Astrocyte (in vitro differentiated cells and primary cell): ENCODE results near the gene TATDN2. TPM values are rescaled to one million over a fixed set of nuclear protein-coding genes. Genes with fewer than 3 reads are reported as not detected.

ENCODE experiments used
- DNase-seq: peaks from one replicate; pipeline ENCODE4 v3.0.0-alpha.2; 2010; ENCODE audit warnings: low read depth
- FAIRE-seq: peaks from 2 replicates; lab custom pipeline; 2011; peaks lifted over from hg19 to GRCh38; lab: Jason Lieb, UNC
- H2AFZ ChIP-seq: 2 replicates; pipeline ENCODE4 v1.6.0; 2012; ENCODE audit warnings: low read depth, low read length, inconsistent platforms
- H3K27ac ChIP-seq: 2 replicates; pipeline ENCODE4 v1.5.1; 2011; ENCODE audit warnings: low read depth, low read length, inconsistent platforms
- H3K27me3 ChIP-seq: 2 replicates; pipeline ENCODE4 v1.6.0; 2011; ENCODE audit warnings: low read length, inconsistent platforms; ENCODE audit not compliant: insufficient read depth
- H3K36me3 ChIP-seq: 2 replicates; pipeline ENCODE4 v1.5.1; 2011; ENCODE audit warnings: low read length, inconsistent platforms; ENCODE audit not compliant: insufficient read depth
- H3K4me1 ChIP-seq: 2 replicates; pipeline ENCODE4 v1.5.1; 2011; ENCODE audit warnings: low read length, inconsistent platforms; ENCODE audit not compliant: insufficient read depth
- H3K4me2 ChIP-seq: 2 replicates; pipeline ENCODE4 v1.6.0; 2012; ENCODE audit warnings: low read length, inconsistent platforms
- H3K4me3 ChIP-seq: 2 replicates; pipeline ENCODE4 v1.5.1; 2011; ENCODE audit warnings: low read depth, mild to moderate bottlenecking, low read length, inconsistent platforms; ENCODE audit not compliant: insufficient read depth
- H3K79me2 ChIP-seq: 2 replicates; pipeline ENCODE4 v1.6.0; 2012; ENCODE audit warnings: mild to moderate bottlenecking, low read length, inconsistent platforms; ENCODE audit not compliant: insufficient read depth
- H3K9ac ChIP-seq: 2 replicates; pipeline ENCODE4 v1.6.0; 2012; ENCODE audit warnings: mild to moderate bottlenecking, low read length, inconsistent platforms
- H3K9me3 ChIP-seq: 2 replicates; pipeline ENCODE4 v1.5.1; 2012; ENCODE audit warnings: low read depth, mild to moderate bottlenecking, low read length, inconsistent platforms; ENCODE audit not compliant: insufficient read depth
- H4K20me1 ChIP-seq: 2 replicates; pipeline ENCODE4 v1.6.0; 2012; ENCODE audit warnings: low read length, inconsistent platforms; ENCODE audit not compliant: insufficient read depth
- H3K27ac Mint-ChIP-seq: one replicate; pipeline ENCODE4 v1.8.0; 2021; ENCODE audit warnings: mild to moderate bottlenecking, mixed read lengths; ENCODE audit not compliant: unreplicated experiment
- H3K27me3 Mint-ChIP-seq: one replicate; pipeline ENCODE4 v1.8.0; 2021; ENCODE audit warnings: low read depth, mixed read lengths; ENCODE audit not compliant: unreplicated experiment
- H3K36me3 Mint-ChIP-seq: one replicate; pipeline ENCODE4 v1.8.0; 2021; ENCODE audit warnings: low read depth, mixed read lengths; ENCODE audit not compliant: unreplicated experiment
- H3K4me1 Mint-ChIP-seq: one replicate; pipeline ENCODE4 v1.8.0; 2021; ENCODE audit warnings: low read depth, mixed read lengths; ENCODE audit not compliant: unreplicated experiment
- H3K4me3 Mint-ChIP-seq: one replicate; pipeline ENCODE4 v1.8.0; 2021; ENCODE audit warnings: mild to moderate bottlenecking, moderate library complexity, mixed read lengths; ENCODE audit not compliant: unreplicated experiment
- H3K9me3 Mint-ChIP-seq: one replicate; pipeline ENCODE4 v1.8.0; 2021; ENCODE audit warnings: mild to moderate bottlenecking, mixed read lengths; ENCODE audit not compliant: unreplicated experiment
- EZH2 ChIP-seq: IDR thresholded peaks from 2 replicates; pipeline ENCODE4 v1.6.1; 2012; ENCODE audit warnings: mild to moderate bottlenecking, low read length, inconsistent platforms; ENCODE audit not compliant: insufficient read depth
- total RNA-seq: library from RNA; stranded (reverse); gene quantifications from 2 replicates; pipeline ENCODE4 v1.2.1, GENCODE V29; 2021
- TF ChIP-seq, protein P1 (sequence below): IDR thresholded peaks from 2 replicates; pipeline ENCODE4 v1.5.1; 2011; ENCODE audit warnings: low read depth, mild to moderate bottlenecking, inconsistent platforms, low read length, moderate library complexity; ENCODE audit not compliant: insufficient read depth

TATDN2 gene
- total RNA-seq, 1 donor from 2014 or later: 29.5 TPM

DNA sequence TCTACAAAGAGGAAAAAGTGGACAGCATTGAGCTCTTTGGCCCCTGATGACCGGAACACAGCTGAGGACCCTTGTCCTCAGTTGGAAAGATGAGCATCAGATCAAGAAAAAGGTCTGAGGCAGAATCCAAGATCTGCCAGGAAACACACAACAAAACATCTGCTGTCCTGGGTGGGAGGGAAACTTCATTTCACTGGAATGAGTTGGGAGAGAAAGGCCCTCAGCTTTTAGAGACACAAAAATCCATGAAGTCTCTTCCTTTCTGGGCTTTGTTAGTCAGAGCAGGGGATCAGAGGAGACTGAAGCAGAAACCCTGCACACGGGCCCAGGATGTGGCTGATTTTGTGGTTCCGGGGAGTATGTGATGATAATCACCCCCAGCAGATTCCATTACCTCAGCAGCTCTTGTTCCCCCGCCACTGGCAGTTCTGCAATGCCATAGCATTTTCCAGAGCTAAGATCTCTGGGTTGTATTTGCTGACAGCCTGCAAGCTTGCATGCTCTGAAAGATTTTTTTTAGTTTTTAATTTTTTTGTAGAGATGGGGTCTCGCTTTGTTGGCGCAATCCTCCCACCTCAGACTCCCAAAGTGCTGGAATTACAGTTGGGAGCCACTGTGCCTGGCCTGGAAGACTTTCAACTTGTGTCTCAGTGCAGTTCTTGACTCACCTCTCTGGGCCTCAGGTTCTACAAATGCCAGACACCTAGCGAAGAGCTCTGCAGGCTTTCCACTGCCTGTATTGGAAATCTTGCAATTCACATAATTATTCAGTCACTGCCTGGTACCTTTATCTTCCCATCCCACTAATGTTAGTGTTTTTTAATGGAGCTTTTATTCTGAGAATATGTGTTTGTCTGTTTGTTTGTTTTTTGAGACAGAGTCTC, 5.8 kb upstream of the TATDN2 start:
- Histone ChIP-seq H3K36me3 (no peaks in the 10 kb centered on the region), H3K4me2 (peak overlapping the region; percentile 35), H3K9me3 (peaks cover 4% of the 10 kb centered on the region), H3K9ac (peak overlapping the region; percentile 37), H3K4me1 (peaks cover 9% of the 10 kb centered on the region), H4K20me1 (no peaks in the 10 kb centered on the region), H3K79me2 (no peaks in the 10 kb centered on the region), H3K27ac (peak overlapping the region; percentile 45), H3K4me3 (no peak overlapping the region), H2AFZ (peak overlapping the region; percentile 9), H3K27me3 (no peaks in the 10 kb centered on the region)
- DNase-seq: peak; percentile 80
- FAIRE-seq: peak; percentile 29
- H3K4me1 Mint-ChIP-seq: peaks cover 19% of the 10 kb centered on the region
- TF ChIP-seq, protein P1, sequence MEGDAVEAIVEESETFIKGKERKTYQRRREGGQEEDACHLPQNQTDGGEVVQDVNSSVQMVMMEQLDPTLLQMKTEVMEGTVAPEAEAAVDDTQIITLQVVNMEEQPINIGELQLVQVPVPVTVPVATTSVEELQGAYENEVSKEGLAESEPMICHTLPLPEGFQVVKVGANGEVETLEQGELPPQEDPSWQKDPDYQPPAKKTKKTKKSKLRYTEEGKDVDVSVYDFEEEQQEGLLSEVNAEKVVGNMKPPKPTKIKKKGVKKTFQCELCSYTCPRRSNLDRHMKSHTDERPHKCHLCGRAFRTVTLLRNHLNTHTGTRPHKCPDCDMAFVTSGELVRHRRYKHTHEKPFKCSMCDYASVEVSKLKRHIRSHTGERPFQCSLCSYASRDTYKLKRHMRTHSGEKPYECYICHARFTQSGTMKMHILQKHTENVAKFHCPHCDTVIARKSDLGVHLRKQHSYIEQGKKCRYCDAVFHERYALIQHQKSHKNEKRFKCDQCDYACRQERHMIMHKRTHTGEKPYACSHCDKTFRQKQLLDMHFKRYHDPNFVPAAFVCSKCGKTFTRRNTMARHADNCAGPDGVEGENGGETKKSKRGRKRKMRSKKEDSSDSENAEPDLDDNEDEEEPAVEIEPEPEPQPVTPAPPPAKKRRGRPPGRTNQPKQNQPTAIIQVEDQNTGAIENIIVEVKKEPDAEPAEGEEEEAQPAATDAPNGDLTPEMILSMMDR: no peak
- TF ChIP-seq EZH2: no peak
- H3K36me3 Mint-ChIP-seq: peaks cover 4% of the 10 kb centered on the region
- H3K4me3 Mint-ChIP-seq: peak overlapping the region; percentile 13
- H3K27me3 Mint-ChIP-seq: no peaks in the 10 kb centered on the region
- H3K27ac Mint-ChIP-seq: peak overlapping the region; percentile 93
- H3K9me3 Mint-ChIP-seq: peaks cover 15% of the 10 kb centered on the region

DNA sequence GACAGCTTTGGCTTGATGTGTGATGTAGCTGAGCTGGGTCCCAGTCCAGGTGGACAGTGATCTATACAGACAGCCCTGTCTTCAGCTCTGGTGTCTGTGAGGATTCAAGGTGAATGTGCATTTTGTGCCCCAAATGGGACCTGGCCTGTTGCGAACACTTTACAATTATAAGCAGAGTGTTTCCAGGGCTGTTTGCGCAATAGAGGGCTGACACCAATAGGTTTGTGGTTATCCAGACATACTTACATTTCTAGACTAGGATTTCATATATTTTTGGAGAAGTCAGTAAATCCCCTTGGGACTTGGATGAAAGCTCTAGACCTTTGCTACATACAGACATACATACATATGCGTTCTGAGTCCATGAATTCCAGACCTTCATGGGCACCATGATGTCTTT, 4.2 kb upstream of the TATDN2 start:
- Mint-ChIP-seq H3K4me1 (peaks cover 15% of the 10 kb centered on the region), H3K27ac (no peak overlapping the region), H3K27me3 (no peaks in the 10 kb centered on the region), H3K36me3 (peaks cover 9% of the 10 kb centered on the region), H3K9me3 (peaks cover 15% of the 10 kb centered on the region), H3K4me3 (no peak overlapping the region)
- Histone ChIP-seq H3K4me3 (no peak overlapping the region), H2AFZ (no peak overlapping the region), H3K27me3 (no peaks in the 10 kb centered on the region), H3K4me2 (no peak overlapping the region), H3K27ac (no peak overlapping the region), H4K20me1 (no peaks in the 10 kb centered on the region), H3K4me1 (peaks cover 17% of the 10 kb centered on the region), H3K9ac (no peak overlapping the region), H3K79me2 (peaks cover 11% of the 10 kb centered on the region), H3K36me3 (no peaks in the 10 kb centered on the region), H3K9me3 (peaks cover 4% of the 10 kb centered on the region)
- TF ChIP-seq, protein P1: no peak
- no peak for TF ChIP-seq EZH2
- DNase-seq (no peak), FAIRE-seq (no peak)
